Measurements from ENCODE around the gene CLUH. TPM values are rescaled to one million over a fixed set of nuclear protein-coding genes. Genes with fewer than 3 reads are reported as not detected.
A peak's percentile ranks its signal among the peaks of the same experiment; 100 is the strongest.

The CLUH gene
- total RNA-seq, 1 experiment from 2014 or later, result 175 TPM

GRCh38 chr17:2689411-2690164 lies 22.0 kb downstream of the CLUH start:
- no peaks in the 10 kb centered on the region for H3K9me2 ChIP-seq (ENCODE audit: insufficient read depth)
- no peaks in the 10 kb centered on the region for H3K4me1 ChIP-seq (ENCODE audit: control insufficient read depth in 1 of 2, insufficient read depth in 2 of 2, low read length in 2 of 2)
- ChIA-PET CTCF (no interaction called here), RAD21 (ENCODE audit: low non-redundant PET in 1 of 2, low total read pairs in 2 of 2, uncharacterized antibody in 2 of 2, unreplicated experiment in 2 of 2) (no interaction called here), POLR2A (no interaction called here)
- H2AFZ ChIP-seq (ENCODE audit: low read depth, low read length, poor library complexity, severe bottlenecking), result no peak overlapping the region
- ATAC-seq (peak; percentile 4; the same call in 1 of the 2 replicates), DNase-seq (ENCODE audit: low read depth, low spot score) (no peak)
- H3K4me2 ChIP-seq (ENCODE audit: low read length), result no peak overlapping the region
- H3K27ac ChIP-seq (ENCODE audit: low read depth, low read length), result no peak overlapping the region
- no peaks in the 10 kb centered on the region for H3K9me3 ChIP-seq (ENCODE audit: control insufficient read depth in 1 of 2, insufficient read depth in 1 of 2, low read depth in 1 of 2, low read length in 2 of 2)
- H3K36me3 ChIP-seq (ENCODE audit: control insufficient read depth in 1 of 2, insufficient read depth in 2 of 2, low read length in 2 of 2), result peaks cover 4 to 27% of the 10 kb centered on the region in 2 experiments; a peak in 3 of 4 replicates
- no peak overlapping the region for H3K4me3 ChIP-seq (replicated peaks in 1 of 2; ENCODE audit: low read depth in 1 of 2, low read length in 2 of 2)
- TSS peak; percentile 22 for BruUV-seq (replicated peaks)
- H3K9ac ChIP-seq (ENCODE audit: low read length), result no peak overlapping the region
- TF ChIP-seq ATF3 (IDR thresholded peaks at IDR 0.05) (no peak), MAX (IDR thresholded peaks at IDR 0.05) (no peak), REST (IDR thresholded peaks at IDR 0.05; ENCODE audit: low read depth) (no peak), SIN3A (IDR thresholded peaks at IDR 0.05; ENCODE audit: low read depth) (no peak), SRF (IDR thresholded peaks at IDR 0.05; ENCODE audit: low read depth) (no peak), FOSL1 (IDR thresholded peaks at IDR 0.05; ENCODE audit: low read depth) (no peak), EZH2phosphoT487 (IDR thresholded peaks at IDR 0.05; ENCODE audit: borderline replicate concordance) (no peak), TCF7L2 (IDR thresholded peaks at IDR 0.05; ENCODE audit: borderline replicate concordance, extremely low read depth, insufficient read depth, insufficient read length) (no peak), SP1 (IDR thresholded peaks at IDR 0.05; ENCODE audit: low read depth) (no peak), EGR1 (IDR thresholded peaks at IDR 0.05; ENCODE audit: low read depth) (no peak)
- no peaks in the 10 kb centered on the region for H4K20me1 ChIP-seq (ENCODE audit: insufficient read depth)
- intact Hi-C loops (cut with micrococcal nuclease), result no loop called here
- no peaks in the 10 kb centered on the region for H3K27me3 ChIP-seq (ENCODE audit: insufficient read depth, low read length)
- H3K79me2 ChIP-seq (ENCODE audit: insufficient read depth, low read length), result no peaks in the 10 kb centered on the region

All from HCT116 (cell line).